Measurements from ENCODE around the gene ALOXE3.
"Not testable (repeated sequence)": the region's sequence is repeated elsewhere in the genome, so short reads cannot be mapped to it uniquely, and the experiment has no call there.

Gene ALOXE3

GRCh38 chr17:8095361-8095760 lies 23.0 kb downstream of the ALOXE3 start:
- no peak for DNase-seq (ENCODE audit: low spot score)

DNA sequence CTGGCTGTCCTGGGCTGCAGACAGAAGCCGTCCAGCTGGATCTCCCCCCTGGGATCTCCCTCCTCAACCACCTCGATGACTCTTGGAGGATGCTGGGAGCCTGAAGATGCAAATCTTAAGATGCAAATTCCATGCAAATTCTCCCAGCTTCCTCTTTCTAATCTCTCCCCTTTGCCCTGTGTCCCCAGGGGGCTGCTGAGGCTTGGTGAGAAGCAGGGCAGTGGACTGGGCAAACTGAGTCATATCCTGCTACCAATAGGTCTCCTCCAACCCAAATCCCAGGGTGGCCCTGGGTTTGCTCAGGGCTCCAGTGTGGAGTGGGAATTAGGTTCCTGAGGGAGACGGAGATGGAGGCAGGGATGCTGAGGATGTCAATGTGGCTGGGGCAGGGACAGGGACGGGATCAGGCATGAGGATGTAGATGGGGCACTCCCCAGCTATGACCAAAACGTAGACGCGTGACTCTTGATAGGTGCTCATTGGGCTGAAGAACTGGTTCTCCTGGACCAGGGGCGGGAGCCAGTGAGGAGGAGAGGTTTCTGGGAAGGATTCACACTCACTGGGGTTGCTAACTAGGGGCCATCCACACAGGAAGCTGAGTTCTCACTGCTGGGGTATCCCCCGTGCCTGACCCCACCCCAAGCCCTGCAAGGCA lies 27.2 kb downstream of the ALOXE3 start:
- no peak for DNase-seq (ENCODE audit: low spot score)

DNA sequence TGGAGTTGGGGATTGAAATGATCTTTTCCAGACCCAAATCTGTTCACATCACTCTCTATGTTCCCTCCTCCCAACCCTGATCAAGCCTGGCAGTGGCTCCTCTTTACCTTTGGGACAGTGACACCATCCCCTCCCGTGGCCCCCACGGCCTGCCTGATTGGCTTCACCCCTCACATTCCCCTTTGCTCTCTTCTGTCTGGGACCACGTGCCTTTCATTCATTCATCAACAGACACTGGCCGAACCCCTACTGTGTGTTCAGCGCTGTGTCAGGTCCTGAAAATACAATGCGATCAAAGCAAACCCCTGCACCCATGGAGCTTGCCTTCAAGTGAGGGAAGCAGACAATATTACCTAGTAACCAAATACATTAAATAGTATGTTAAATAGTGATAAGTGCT lies 28.6 kb downstream of the ALOXE3 start:
- no peak for DNase-seq (ENCODE audit: low spot score)

DNA sequence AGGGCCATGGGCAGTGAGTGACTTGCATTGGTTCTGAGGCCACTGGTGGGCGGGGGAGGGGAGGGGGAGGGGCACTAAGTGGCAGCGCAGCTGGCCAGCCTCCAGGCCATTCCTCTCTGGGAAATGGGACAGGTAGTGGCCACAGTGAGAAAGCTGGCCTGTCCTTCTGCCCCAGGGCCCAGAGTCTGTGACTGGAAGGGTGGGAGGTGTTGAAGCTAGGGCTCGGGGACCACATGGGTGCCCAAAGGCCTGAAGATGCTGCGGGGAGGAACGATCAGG lies 30.4 kb downstream of the ALOXE3 start:
- no peak for DNase-seq (ENCODE audit: low spot score)

DNA sequence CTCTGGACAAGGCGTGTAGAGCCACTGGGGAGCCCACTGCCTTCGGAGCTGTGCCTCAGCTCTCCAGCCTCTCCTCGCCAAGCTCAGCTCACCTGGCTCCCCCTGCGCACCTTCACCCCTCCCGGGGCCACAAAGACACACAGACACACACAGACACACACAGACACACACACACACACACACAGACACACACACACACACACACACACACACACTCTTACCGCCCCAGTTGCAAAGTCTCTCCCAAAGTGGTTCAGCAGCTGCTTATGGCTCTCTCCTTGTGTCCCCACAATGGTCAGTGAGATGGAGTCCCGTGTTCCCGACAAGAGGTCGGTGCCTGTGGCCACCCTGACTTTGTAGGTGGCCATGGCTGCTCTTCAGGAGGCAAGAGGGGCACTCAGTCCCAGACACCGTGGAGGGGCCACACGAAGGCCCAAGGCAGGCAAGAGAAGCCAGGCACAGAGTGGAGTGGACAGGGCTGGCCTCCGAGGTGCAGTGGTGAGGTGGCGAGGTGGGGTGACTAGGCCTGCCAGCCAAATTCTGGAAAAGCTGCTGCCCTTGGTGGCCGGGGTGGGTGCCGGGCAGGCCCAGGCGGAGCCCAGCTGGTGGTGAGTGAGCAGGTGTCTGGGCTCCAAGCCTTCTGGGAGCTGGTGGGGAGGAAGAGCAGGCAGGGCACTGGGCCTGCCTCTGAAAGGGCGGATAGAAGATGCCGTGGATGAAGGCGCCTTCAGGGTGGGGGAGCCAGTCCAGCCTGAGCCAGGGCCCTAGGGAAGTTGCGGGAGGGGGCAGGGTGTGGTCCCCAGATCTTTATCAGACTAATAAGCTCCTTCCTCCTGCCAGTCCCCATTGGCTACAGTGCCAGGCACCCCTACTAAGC lies 31.0 kb downstream of the ALOXE3 start, which contains the start of gene ALOX12B:
Gene ALOX12B, minus strand, starts transcription at position 642 of the 877 bp plus-strand sequence. Its CDS starts 274 bp downstream, at position 368.
- DNase-seq (ENCODE audit: low spot score), result no peak

DNA sequence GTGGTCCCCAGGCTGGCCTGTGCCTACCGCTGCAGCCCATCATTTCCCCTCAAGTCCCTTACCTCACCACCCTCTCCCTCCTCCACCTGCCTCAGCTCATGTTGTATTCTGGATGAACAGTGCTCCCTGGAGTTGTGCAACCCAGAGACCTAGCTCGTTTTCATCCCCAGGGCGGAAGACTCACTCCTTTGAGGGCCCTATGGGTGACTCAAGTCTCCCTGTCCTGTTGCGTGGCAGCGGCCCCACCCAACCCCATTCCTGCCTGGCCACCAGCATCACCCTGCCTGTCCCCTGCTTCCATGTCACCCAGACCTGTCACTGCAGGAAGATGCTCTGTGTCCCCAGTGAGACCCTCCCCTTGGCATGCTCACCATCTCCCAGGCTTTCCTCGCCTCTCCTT lies 34.1 kb downstream of the ALOXE3 start:
- DNase-seq (ENCODE audit: low spot score), result no peak

- no peak for DNase-seq (ENCODE audit: low spot score)
Measured at GRCh38 chr17:8082292-8082691, 36.0 kb downstream of the ALOXE3 start.

GRCh38 chr17:8081876-8082275 lies 36.4 kb downstream of the ALOXE3 start:
- no peak for DNase-seq (ENCODE audit: low spot score)

- DNase-seq (ENCODE audit: low spot score), result no peak
Measured at GRCh38 chr17:8080799-8081219, 37.5 kb downstream of the ALOXE3 start.

GRCh38 chr17:8080208-8080798 lies 38.0 kb downstream of the ALOXE3 start:
- DNase-seq (ENCODE audit: low spot score), result no peak

DNA sequence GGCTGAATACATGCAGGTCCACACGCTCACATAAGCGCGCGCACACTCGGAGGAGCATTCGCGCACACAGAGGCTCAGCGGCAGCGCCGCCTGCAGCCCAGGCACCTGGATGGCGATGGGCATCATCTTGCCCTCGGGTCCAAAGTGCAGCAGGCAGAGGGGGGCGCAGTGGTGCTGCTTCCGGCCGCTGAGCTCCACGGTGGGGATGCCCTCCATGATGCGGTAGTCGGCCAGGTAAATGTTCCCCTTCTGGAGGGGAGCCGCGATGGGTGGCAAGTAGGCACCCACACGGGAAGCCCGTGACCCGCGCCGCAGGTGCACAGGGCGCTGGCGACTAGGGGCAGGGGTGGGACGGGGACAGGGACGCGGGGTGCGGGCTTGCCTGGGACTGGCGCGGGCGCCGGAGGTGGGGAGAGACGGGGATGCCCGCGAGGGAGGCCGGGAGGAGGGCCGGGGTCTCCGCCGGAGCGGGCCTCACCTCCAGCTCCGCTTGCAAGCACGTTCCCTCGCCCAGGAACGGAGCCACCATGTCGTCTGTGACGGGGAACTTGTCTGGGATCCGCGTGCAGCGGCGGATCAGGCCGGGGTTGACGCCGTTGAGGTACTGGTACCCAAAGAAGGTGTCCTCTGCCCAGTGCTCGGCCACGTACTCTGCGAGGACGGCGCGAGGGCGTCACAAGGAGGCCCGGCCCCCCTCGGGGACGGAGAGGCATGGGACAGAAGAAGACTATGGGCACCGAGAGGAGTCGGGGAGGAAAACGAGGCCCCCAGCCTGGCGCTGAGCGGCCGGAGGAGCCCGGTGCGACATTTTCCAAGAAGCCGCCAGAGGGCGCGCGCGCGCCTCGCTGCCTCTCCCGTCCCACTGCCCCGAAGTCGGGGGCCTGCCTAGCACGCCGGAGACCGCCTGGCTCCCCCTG lies 38.8 kb downstream of the ALOXE3 start:
- peak; percentile 79 for DNase-seq (ENCODE audit: low spot score)

- DNase-seq (ENCODE audit: low spot score), result not testable (repeated sequence)
Measured at GRCh38 chr17:8077939-8078338, 40.4 kb downstream of the ALOXE3 start.

DNA sequence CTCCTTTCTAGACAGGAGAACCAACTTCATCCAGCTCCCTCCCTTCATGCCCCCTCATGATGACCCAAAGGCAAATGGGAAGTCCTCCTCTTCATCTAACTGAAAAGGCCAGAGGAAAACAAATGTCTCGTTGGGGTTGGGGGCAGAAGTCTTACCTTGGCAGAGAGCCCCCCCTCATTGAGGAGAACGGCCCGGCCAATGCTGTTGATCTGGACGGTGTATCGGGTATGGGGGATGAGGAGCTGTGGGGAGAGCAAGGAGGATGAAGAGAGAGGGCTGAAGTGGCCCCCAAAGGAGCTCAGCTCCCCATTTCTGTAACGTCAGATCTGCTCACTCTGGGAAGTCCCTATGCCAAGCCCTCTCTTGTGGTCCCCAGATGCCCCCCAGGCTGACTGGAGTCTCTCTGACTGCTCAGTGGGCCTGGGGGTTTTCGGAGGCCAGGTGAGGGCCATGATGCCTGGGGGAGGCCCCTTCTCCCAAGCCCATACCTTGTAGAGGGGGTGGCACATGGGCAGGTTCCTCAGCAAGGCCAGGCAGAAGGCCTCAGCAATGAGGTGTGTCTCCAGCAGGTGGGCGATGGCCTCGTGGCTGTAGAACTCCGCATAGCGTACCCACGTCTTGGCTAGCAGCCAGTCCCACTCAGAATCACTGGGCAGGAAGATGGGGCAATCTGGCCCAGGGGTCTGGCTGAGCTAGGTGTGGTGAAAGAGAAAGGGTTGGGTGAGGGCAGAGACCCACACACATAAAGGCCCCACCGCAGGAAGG lies 41.6 kb downstream of the ALOXE3 start:
- DNase-seq (ENCODE audit: low spot score), result no peak

DNA sequence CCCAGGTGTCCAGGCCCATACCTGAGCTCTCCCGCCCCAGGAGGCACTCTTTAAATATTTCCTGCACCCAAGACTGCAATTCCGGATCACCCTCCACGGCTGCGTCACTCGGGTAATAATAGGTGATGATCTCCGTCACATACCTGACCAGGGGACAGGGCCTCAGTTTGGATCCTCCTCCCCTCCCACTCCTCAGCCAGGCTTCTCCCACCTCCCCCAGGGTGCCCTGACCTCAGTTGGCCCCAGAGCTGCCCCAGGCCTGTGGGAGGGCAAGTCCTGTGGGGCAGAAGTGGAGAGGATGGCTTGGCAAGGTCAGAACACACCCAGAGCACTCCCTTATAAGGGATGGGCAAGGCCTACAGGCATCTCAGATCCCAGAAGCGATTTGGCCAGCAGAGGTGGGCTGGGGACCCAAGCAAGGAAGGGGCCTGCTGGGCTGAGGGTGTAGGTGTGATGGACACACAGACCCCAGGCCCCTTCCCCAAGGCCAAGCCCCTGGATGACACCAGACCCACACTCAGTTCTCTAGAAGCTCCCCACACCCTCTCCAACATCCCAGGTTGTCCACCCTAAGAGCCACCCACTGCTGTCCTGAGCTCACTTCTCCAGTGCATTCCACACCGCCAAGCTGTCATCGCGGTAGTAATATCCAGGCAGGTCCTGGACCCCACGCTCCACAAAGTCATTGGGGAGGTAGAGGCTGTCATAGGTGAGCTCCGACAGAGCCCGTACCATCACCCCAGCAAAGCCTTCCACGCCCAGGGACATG lies 42.6 kb downstream of the ALOXE3 start:
- DNase-seq (ENCODE audit: low spot score), result no peak

DNA sequence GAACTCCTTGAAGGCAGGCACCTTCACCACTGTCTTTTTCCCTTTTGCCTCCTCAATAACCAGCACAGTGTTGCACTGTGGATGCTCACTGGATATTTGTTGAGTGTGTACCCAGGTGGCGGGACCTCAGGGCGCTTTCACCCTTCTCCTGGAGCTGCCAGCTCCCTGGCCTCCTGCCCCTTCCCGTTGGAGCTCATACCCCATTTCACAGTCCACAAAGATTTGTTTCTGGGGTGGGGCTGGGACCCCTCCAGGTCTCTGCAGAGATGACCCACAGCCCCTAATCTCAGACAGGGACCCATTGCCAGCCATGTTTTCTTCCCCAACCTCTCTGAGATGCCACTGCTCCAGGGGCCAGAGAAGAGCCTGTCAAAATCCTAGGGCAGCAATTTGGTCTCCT lies 43.2 kb downstream of the ALOXE3 start:
- DNase-seq (ENCODE audit: low spot score), result no peak

DNA sequence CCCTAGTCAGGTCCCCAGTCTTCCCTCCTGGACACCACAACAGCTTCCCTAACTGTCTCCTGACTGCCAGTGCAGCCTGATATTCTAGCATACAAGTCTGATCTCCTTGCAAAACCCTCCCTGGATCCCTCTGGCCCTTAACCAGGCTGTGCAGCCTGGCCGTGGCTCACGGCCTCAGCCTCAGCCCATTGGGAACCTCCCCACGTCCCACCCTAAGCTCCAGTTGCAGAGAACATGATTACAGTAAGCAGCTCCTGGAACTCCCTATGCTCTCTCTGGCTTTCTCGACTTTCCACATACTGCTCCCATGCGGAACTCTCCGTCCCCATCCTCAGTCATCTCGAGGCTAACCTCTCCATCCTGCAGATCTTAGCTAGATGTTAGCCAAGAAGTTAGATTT lies 43.8 kb downstream of the ALOXE3 start:
- DNase-seq (ENCODE audit: low spot score), result no peak

DNA sequence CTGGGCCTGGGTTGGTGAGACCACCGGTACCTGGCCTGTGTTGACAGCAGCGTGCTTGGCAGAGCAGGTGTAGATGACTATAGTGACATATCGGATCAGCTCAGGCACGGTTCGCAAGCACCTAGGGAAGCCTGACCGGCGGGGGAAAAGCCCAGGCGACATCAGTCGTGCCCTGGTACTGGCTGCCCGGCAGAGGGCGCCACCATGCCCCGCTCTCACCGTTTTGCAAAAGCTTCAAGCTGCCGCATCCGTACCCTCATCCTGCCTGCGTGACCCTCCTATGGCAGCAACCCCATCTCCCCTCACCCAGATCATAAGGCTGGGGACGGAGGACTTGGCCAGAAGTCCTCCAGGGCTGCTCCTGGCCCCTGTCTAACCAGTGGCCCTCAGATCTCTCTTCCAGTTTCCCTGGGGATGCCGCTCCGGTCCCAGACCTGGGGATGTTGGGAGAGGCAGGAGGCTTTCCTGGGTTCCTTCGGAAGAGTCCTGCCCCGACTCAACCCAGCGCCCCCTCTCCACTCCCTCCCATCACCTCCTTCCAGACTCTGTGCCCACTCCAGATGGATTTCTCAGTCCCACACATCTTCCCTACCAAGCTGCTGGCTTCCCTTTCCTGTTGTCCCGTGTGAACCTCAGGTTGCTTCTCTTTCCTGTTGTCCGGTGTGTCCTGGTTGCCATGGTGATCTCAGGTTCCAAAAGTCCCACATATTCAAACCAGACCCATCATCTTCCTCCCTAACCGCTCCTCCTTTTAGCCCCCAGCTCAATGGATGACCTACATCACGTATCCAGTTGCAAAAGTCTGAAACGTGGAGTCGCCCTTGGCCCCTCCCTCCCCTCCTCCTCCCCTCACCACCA lies 44.5 kb downstream of the ALOXE3 start:
- DNase-seq (ENCODE audit: low spot score), result peak; percentile 74

DNA sequence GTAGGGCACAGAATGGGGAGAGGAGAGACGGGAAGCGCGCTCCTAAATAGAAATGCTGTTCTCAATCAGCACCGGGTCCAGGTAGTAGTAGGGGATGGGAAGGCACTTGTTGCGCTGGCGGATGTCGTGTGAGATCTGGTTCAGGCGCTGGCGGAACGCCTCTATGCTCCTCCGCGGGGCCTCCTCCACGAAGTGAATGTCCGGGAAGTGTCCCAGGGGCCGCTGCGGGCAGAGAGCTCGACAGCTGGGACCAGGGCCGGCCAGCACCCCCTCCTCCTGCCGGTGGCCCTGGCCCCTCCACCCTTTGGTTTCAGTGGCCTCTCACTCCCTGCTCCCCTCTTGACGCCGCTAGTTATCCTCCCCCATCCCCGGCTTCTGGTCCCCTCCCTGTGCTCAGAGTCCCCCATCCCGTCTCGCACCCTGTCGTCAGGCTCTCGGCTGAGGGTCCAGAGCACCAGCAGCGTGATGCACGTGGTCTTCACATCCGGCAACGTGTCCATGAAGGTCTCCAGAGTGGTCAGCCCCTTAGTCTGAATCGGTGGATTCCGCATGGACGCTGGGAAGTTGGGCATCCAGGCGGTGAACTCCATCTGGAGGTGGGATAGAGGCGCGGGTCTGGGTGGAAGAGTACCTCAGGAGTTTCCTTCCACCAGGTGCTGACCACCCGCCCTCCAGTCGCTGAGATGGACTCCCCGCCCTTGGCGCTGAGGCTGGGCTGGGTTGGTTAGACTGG lies 45.4 kb downstream of the ALOXE3 start:
- no peak for DNase-seq (ENCODE audit: low spot score)

- no peak for DNase-seq (ENCODE audit: low spot score)
Measured at GRCh38 chr17:8072341-8072728, 46.0 kb downstream of the ALOXE3 start.
